CD14-positive monocyte (primary cell): Measurements from ENCODE around the gene ZG16B. TPM values are rescaled to one million over a fixed set of nuclear protein-coding genes. Genes with fewer than 3 reads are reported as not detected.

Experiments used
- DNase-seq, 3 donors: peaks; one replicate each; pipeline ENCODE4 v3.0.0-alpha.2; 2011 to 2022
- H2AFZ ChIP-seq: 2 replicates; pipeline ENCODE4 v1.6.0; 2012; ENCODE audit warnings: mild to moderate bottlenecking, low read depth, low read length, inconsistent platforms; ENCODE audit not compliant: insufficient read depth, poor library complexity, severe bottlenecking
- H3K27ac ChIP-seq, 2 donors: 1 replicate in 1 of 2; 2 replicates in 1 of 2; pipeline ENCODE4 v1.5.1; 2012 to 2013; ENCODE audit warnings: low read length in 2 of 2, control low read depth in 1 of 2, inconsistent platforms in 1 of 2, low read depth in 1 of 2, mild to moderate bottlenecking in 1 of 2
- H3K27me3 ChIP-seq, 2 donors: one replicate each; pipeline versions ENCODE4 v1.6.0 to v1.6.1; 2011 to 2013; ENCODE audit warnings: low read length in 2 of 2; ENCODE audit not compliant: control insufficient read depth in 2 of 2, insufficient read depth in 2 of 2
- H3K36me3 ChIP-seq, 2 donors: replicated peaks in 1 of 2; 1 replicate in 1 of 2; 2 replicates in 1 of 2; pipeline versions ENCODE4 v1.5.1 to v1.6.1; 2012 to 2013; ENCODE audit warnings: low read length in 2 of 2, control low read depth in 1 of 2, inconsistent platforms in 1 of 2, mild to moderate bottlenecking in 1 of 2; ENCODE audit not compliant: insufficient read depth in 2 of 2, control insufficient read depth in 1 of 2
- H3K4me1 ChIP-seq, 2 donors: 1 replicate in 1 of 2; 2 replicates in 1 of 2; pipeline versions ENCODE4 v1.5.1 to v1.6.1; 2012 to 2013; ENCODE audit warnings: low read length in 2 of 2, control low read depth in 1 of 2, inconsistent platforms in 1 of 2, mild to moderate bottlenecking in 1 of 2, moderate library complexity in 1 of 2; ENCODE audit not compliant: insufficient read depth in 2 of 2, control insufficient read depth in 1 of 2
- H3K4me2 ChIP-seq: replicated peaks from 2 replicates; pipeline ENCODE3; 2012; ENCODE audit warnings: low read length, moderate library complexity, mild to moderate bottlenecking; ENCODE audit not compliant: poor library complexity, severe bottlenecking; ENCODE audit errors: extremely low read depth
- H3K4me3 ChIP-seq, 3 experiments: fragments of 200-600 bp in 1 of 3; sonication (generic) in 1 of 3; replicated peaks in 1 of 3; 1 replicate in 2 of 3; 2 replicates in 1 of 3; pipeline ENCODE4 v1.5.1; 2011 to 2013; ENCODE audit warnings: low read length in 3 of 3, mild to moderate bottlenecking in 3 of 3, control low read depth in 2 of 3, low read depth in 2 of 3, inconsistent platforms in 1 of 3, moderate library complexity in 1 of 3
- H3K79me2 ChIP-seq: 2 replicates; pipeline ENCODE4 v1.6.0; 2012; ENCODE audit warnings: mild to moderate bottlenecking, control low read depth, inconsistent platforms, low read length, moderate library complexity; ENCODE audit not compliant: insufficient read depth
- H3K9ac ChIP-seq: 2 replicates; pipeline ENCODE4 v1.6.0; 2017; ENCODE audit warnings: low read length, mild to moderate bottlenecking; ENCODE audit not compliant: insufficient read depth, poor library complexity, severe bottlenecking
- H3K9me3 ChIP-seq, 2 donors: replicated peaks in 1 of 2; 1 replicate in 1 of 2; 2 replicates in 1 of 2; pipeline versions ENCODE4 v1.5.1 to v1.6.1; 2012 to 2013; ENCODE audit warnings: low read length in 2 of 2, control low read depth in 1 of 2; ENCODE audit not compliant: control insufficient read depth in 1 of 2, insufficient read depth in 1 of 2
- H4K20me1 ChIP-seq: 2 replicates; pipeline ENCODE4 v1.6.0; 2012; ENCODE audit warnings: mild to moderate bottlenecking, low read length, control low read depth, moderate library complexity; ENCODE audit not compliant: insufficient read depth
- H3K27ac Mint-ChIP-seq, 7 donors: one replicate each; pipeline ENCODE4 v1.8.0; 2020; ENCODE audit warnings: mild to moderate bottlenecking in 7 of 7, mixed read lengths in 7 of 7, moderate library complexity in 6 of 7, inconsistent platforms in 2 of 7
- H3K27me3 Mint-ChIP-seq, 3 donors: one replicate each; pipeline ENCODE4 v1.8.0; 2021 to 2022; ENCODE audit warnings: low read depth in 3 of 3, mild to moderate bottlenecking in 3 of 3, mixed read lengths in 3 of 3, moderate library complexity in 3 of 3, inconsistent platforms in 1 of 3
- H3K36me3 Mint-ChIP-seq, 2 donors: one replicate each; pipeline ENCODE4 v1.8.0; 2020; ENCODE audit warnings: mixed read lengths in 2 of 2, inconsistent platforms in 1 of 2, mild to moderate bottlenecking in 1 of 2
- H3K4me1 Mint-ChIP-seq: one replicate; pipeline ENCODE4 v1.8.0; 2020; ENCODE audit warnings: mild to moderate bottlenecking, mixed read lengths
- H3K4me3 Mint-ChIP-seq, 2 donors: one replicate each; pipeline ENCODE4 v1.8.0; 2020; ENCODE audit warnings: mild to moderate bottlenecking in 2 of 2, mixed read lengths in 2 of 2, moderate library complexity in 1 of 2
- H3K9me3 Mint-ChIP-seq, 7 donors: one replicate each; pipeline ENCODE4 v1.8.0; 2020 to 2022; ENCODE audit warnings: mixed read lengths in 7 of 7, mild to moderate bottlenecking in 6 of 7, moderate library complexity in 6 of 7, inconsistent platforms in 2 of 7
- CTCF ChIP-seq: fragments of 200-600 bp; IDR thresholded peaks from one replicate; pipeline ENCODE4 v1.8.0; 2022; ENCODE audit warnings: antibody characterized with exemption, mild to moderate bottlenecking
- WGBS: methylation state at CpG from one replicate; pipeline ENCODE4 v1.1.5; 2013; ENCODE audit warnings: missing lambda C conversion rate; ENCODE audit not compliant: insufficient coverage; 5-methylcytosine and 5-hydroxymethylcytosine counted together
- intact Hi-C, 2 donors: fragments of 100-400 bp; cut with micrococcal nuclease; formaldehyde crosslinking; loops; one replicate each; pipeline versions ENCODE4 v1.15.0 to v1.15.1; 2023
- polyA plus RNA-seq, 3 donors: library from polyadenylated mRNA; depleted of rRNA in 1 of 3; unstranded in 2 of 3; stranded (reverse) in 1 of 3; fragments of 300-500 nt in 2 of 3; fragments of >200 nt in 1 of 3; fragmentation: Illumina TruSeq in 2 of 3; gene quantifications; 1 replicate in 2 of 3; 2 replicates in 1 of 3; pipeline ENCODE4 v1.2.3, GENCODE V29; 2012 to 2021
- small RNA-seq: library from RNA; depleted of rRNA; stranded (forward); fragments of <200 nt; gene quantifications from one replicate; pipeline ENCODE3, GENCODE V24; 2012; ENCODE audit warnings: low read depth; ENCODE audit not compliant: insufficient read length

The ZG16B gene
- polyA plus RNA-seq, 3 donors: 6.8 to 12.9 (median 11.0) TPM

GRCh38 chr16:2874912-2875362 lies 44.8 kb downstream of the ZG16B start:
- peak overlapping the region in 1 of 7 donors; percentile 31 for H3K27ac Mint-ChIP-seq
- 14% methylated on average over 16 of the region's 25 CpGs for WGBS
- Histone ChIP-seq H2AFZ (no peak overlapping the region), H3K4me3 (no peak overlapping the region), H4K20me1 (no peaks in the 10 kb centered on the region), H3K9me3 (peaks cover 0 to 5% of the 10 kb centered on the region in 2 donors), H3K27me3 (no peaks in the 10 kb centered on the region), H3K4me1 (peaks cover 8 to 10% of the 10 kb centered on the region in 2 donors), H3K4me2 (no peak overlapping the region), H3K36me3 (no peaks in the 10 kb centered on the region), H3K27ac (no peak overlapping the region), H3K9ac (no peak overlapping the region), H3K79me2 (no peaks in the 10 kb centered on the region)
- peaks cover 11 to 12% (median 11%) of the 10 kb centered on the region in 3 donors for H3K27me3 Mint-ChIP-seq
- peak; percentile 74 to 83 (median 76) for DNase-seq
- H3K9me3 Mint-ChIP-seq: peaks cover 3 to 8% (median 5%) of the 10 kb centered on the region in 7 donors
- H3K4me1 Mint-ChIP-seq: peaks cover 11% of the 10 kb centered on the region
- no peaks in the 10 kb centered on the region for H3K36me3 Mint-ChIP-seq
- TF ChIP-seq CTCF: peak; percentile 92
- no peak overlapping the region for H3K4me3 Mint-ChIP-seq
- intact Hi-C loops: loop anchor here (2.0 to 5.0 kb wide), 3 partner anchors 37 to 44 kb away; partner anchors contain the start of gene FLYWCH1 (in 1 of the 2)

- DNase-seq: no peak
- no peak overlapping the region for H3K27ac ChIP-seq
- peaks cover 0 to 9% of the 10 kb centered on the region in 2 donors for H3K9me3 ChIP-seq
- peaks cover 9 to 17% (median 16%) of the 10 kb centered on the region in 3 donors for H3K27me3 Mint-ChIP-seq
- H3K36me3 Mint-ChIP-seq: no peaks in the 10 kb centered on the region
- peaks cover 13 to 22% of the 10 kb centered on the region in 2 donors for H3K4me1 ChIP-seq
- H3K4me3 Mint-ChIP-seq: no peak overlapping the region
- intact Hi-C loops: loop anchor here in 1 of 2 donors (5.0 kb wide), 1 partner anchor 32 kb away; the partner anchor contains the start of gene FLYWCH1
- 97% methylated on average over 3 of the region's 6 CpGs for WGBS
- no peak overlapping the region for H2AFZ ChIP-seq
- no peak for TF ChIP-seq CTCF
- no peak overlapping the region for H3K27ac Mint-ChIP-seq
- H3K4me1 Mint-ChIP-seq: peaks cover 15% of the 10 kb centered on the region
- H4K20me1 ChIP-seq: no peaks in the 10 kb centered on the region
- no peak overlapping the region for H3K9ac ChIP-seq
- H3K27me3 ChIP-seq: no peaks in the 10 kb centered on the region
- H3K9me3 Mint-ChIP-seq: peaks cover 3 to 12% (median 8%) of the 10 kb centered on the region in 7 donors
- no peaks in the 10 kb centered on the region for H3K36me3 ChIP-seq
- H3K4me3 ChIP-seq: no peak overlapping the region
- H3K4me2 ChIP-seq: no peak overlapping the region
- peaks cover 9% of the 10 kb centered on the region for H3K79me2 ChIP-seq
Observed at GRCh38 chr16:2879854-2880508, 49.9 kb downstream of the ZG16B start.

Small RNA genes lying within 50 kb of the gene (small RNA-seq; reads per million reads assigned to genes)
- not detected for gene SNORA3C

Other genes starting within 250 kb of the ZG16B start
- 10 to 100 TPM; 16.0 to 23.1 (median 21.0) TPM for gene KCTD5, start 147.8 kb upstream of the ZG16B start, polyA plus RNA-seq
- 1 to 10 TPM in 1 of 3 donors, not detected in 2; 1.1 TPM for gene PRSS27, start 110.1 kb upstream of the ZG16B start, polyA plus RNA-seq
- 1,000 to 10,000 TPM in 1 of 3 donors, 10 to 100 TPM in 2; 19.0 to 1,186 (median 31.8) TPM for gene SRRM2, start 77.7 kb upstream of the ZG16B start, polyA plus RNA-seq
- gene ELOB, start 53.0 kb upstream of the ZG16B start, polyA plus RNA-seq: 100 to 1,000 TPM; 150 to 405 (median 363) TPM
- under 1 TPM in 1 of 3 donors, not detected in 2; 0.05 TPM for gene PRSS33, start 42.7 kb upstream of the ZG16B start, polyA plus RNA-seq
- gene PRSS41, start 31.8 kb upstream of the ZG16B start, polyA plus RNA-seq: not detected
- 1 to 10 TPM; 2.1 to 9.0 (median 3.1) TPM for gene PRSS21, start 13.1 kb upstream of the ZG16B start, polyA plus RNA-seq
- gene PRSS22, start 27.9 kb downstream of the ZG16B start, polyA plus RNA-seq: not detected
- 10 to 100 TPM; 10.9 to 14.8 (median 12.7) TPM for gene FLYWCH2, start 52.9 kb downstream of the ZG16B start, polyA plus RNA-seq
- gene FLYWCH1, start 81.6 kb downstream of the ZG16B start, polyA plus RNA-seq: 10 to 100 TPM in 1 of 3 donors, 1 to 10 TPM in 2; 5.0 to 42.7 (median 7.1) TPM
- gene KREMEN2, start 134.0 kb downstream of the ZG16B start, polyA plus RNA-seq: under 1 TPM in 1 of 3 donors, not detected in 2; 0.09 TPM
- 10 to 100 TPM in 1 of 3 donors, 1 to 10 TPM in 2; 6.3 to 14.2 (median 8.9) TPM for gene PAQR4, start 139.0 kb downstream of the ZG16B start, polyA plus RNA-seq
- 1 to 10 TPM in 2 of 3 donors, under 1 TPM in 1; 0.39 to 3.2 (median 3.0) TPM for gene PKMYT1, start 150.1 kb downstream of the ZG16B start, polyA plus RNA-seq
- 1 to 10 TPM in 1 of 3 donors, not detected in 2; 2.1 TPM for gene CLDN9, start 182.6 kb downstream of the ZG16B start, polyA plus RNA-seq
- not detected for gene CLDN6, start 187.9 kb downstream of the ZG16B start, polyA plus RNA-seq
- 1 to 10 TPM; 2.9 to 6.2 (median 5.7) TPM for gene TNFRSF12A, start 190.1 kb downstream of the ZG16B start, polyA plus RNA-seq
- gene HCFC1R1, start 193.6 kb downstream of the ZG16B start, polyA plus RNA-seq: 10 to 100 TPM; 16.7 to 27.1 (median 19.9) TPM
- gene THOC6, start 193.7 kb downstream of the ZG16B start, polyA plus RNA-seq: 10 to 100 TPM; 42.4 to 59.2 (median 57.7) TPM
- gene BICDL2, start 206.6 kb downstream of the ZG16B start, polyA plus RNA-seq: not detected
- 10 to 100 TPM in 1 of 3 donors, 1 to 10 TPM in 1, under 1 TPM in 1; 0.71 to 26.6 (median 2.6) TPM for gene MMP25, start 216.3 kb downstream of the ZG16B start, polyA plus RNA-seq
- 1 to 10 TPM in 2 of 3 donors, under 1 TPM in 1; 0.53 to 8.0 (median 5.6) TPM for gene IL32, start 235.3 kb downstream of the ZG16B start, polyA plus RNA-seq